Keratinocyte (primary cell): Measurements from ENCODE around the gene KRR1. TPM values are rescaled to one million over a fixed set of nuclear protein-coding genes. Genes with fewer than 3 reads are reported as not detected.

Source experiments
- DNase-seq: peaks from one replicate; pipeline ENCODE4 v3.0.0-alpha.2; 2011; ENCODE audit warnings: low read depth, missing footprints, low spot score
- FAIRE-seq: peaks from 2 replicates; lab custom pipeline; 2011; peaks lifted over from hg19 to GRCh38; lab: Jason Lieb, UNC
- H2AFZ ChIP-seq: 2 replicates; pipeline ENCODE4 v1.6.0; 2012; ENCODE audit warnings: low read length, control low read depth, inconsistent platforms; ENCODE audit not compliant: control insufficient read depth
- H3K27ac ChIP-seq: 2 replicates; pipeline ENCODE4 v1.5.1; 2011; ENCODE audit warnings: low read length; ENCODE audit not compliant: control insufficient read depth, insufficient read depth
- H3K27me3 ChIP-seq: 3 replicates; pipeline ENCODE4 v1.6.0; 2011; ENCODE audit warnings: low read length; ENCODE audit not compliant: control insufficient read depth, insufficient read depth; ENCODE audit errors: extremely low read depth
- H3K36me3 ChIP-seq, 2 experiments: 2 replicates in 1 of 2; 3 replicates in 1 of 2; pipeline ENCODE4 v1.5.1; 2011; ENCODE audit warnings: low read length in 2 of 2, mild to moderate bottlenecking in 1 of 2; ENCODE audit not compliant: control insufficient read depth in 2 of 2, insufficient read depth in 2 of 2; ENCODE audit errors: extremely low read depth in 1 of 2
- H3K4me1 ChIP-seq: 3 replicates; pipeline ENCODE4 v1.5.1; 2011; ENCODE audit warnings: low read length; ENCODE audit not compliant: control insufficient read depth, insufficient read depth; ENCODE audit errors: extremely low read depth
- H3K4me2 ChIP-seq: 3 replicates; pipeline ENCODE4 v1.6.0; 2011; ENCODE audit warnings: low read depth, low read length; ENCODE audit not compliant: control insufficient read depth, insufficient read depth; ENCODE audit errors: extremely low read depth
- H3K4me3 ChIP-seq, 3 experiments: fragments of 200-600 bp in 1 of 3; sonication (generic) in 1 of 3; 2 replicates in 2 of 3; 3 replicates in 1 of 3; pipeline ENCODE4 v1.5.1; 2011 to 2016; ENCODE audit warnings: low read length in 3 of 3, mild to moderate bottlenecking in 3 of 3, control low read depth in 2 of 3, inconsistent platforms in 1 of 3, low read depth in 1 of 3, mixed read lengths in 1 of 3, mixed run types in 1 of 3, moderate library complexity in 1 of 3; ENCODE audit not compliant: control insufficient read depth in 2 of 3, insufficient read depth in 2 of 3; ENCODE audit errors: extremely low read depth in 1 of 3
- H3K79me2 ChIP-seq: 2 replicates; pipeline ENCODE4 v1.6.0; 2012; ENCODE audit warnings: low read length; ENCODE audit not compliant: control insufficient read depth, insufficient read depth
- H3K9ac ChIP-seq: 3 replicates; pipeline ENCODE4 v1.6.0; 2011; ENCODE audit warnings: low read length; ENCODE audit not compliant: control insufficient read depth, insufficient read depth; ENCODE audit errors: extremely low read depth
- H3K9me1 ChIP-seq: 3 replicates; pipeline ENCODE4 v1.6.0; 2011; ENCODE audit warnings: low read length; ENCODE audit not compliant: control insufficient read depth, insufficient read depth; ENCODE audit errors: extremely low read depth
- H3K9me3 ChIP-seq: 2 replicates; pipeline ENCODE4 v1.5.1; 2012; ENCODE audit warnings: low read depth, low read length; ENCODE audit not compliant: control insufficient read depth
- H4K20me1 ChIP-seq: 3 replicates; pipeline ENCODE4 v1.6.0; 2011; ENCODE audit warnings: low read length; ENCODE audit not compliant: control insufficient read depth, insufficient read depth; ENCODE audit errors: extremely low read depth
- CTCF ChIP-seq, 3 experiments: IDR thresholded peaks in 1 of 3; conservative IDR thresholded peaks in 1 of 3; optimal IDR thresholded peaks in 1 of 3; 2 replicates in 2 of 3; 3 replicates in 1 of 3; pipeline versions ENCODE3 to v1.5.1; 2011; ENCODE audit warnings: low read length in 3 of 3, mild to moderate bottlenecking in 3 of 3, moderate library complexity in 2 of 3, control low read depth in 1 of 3, inconsistent platforms in 1 of 3; ENCODE audit not compliant: insufficient read depth in 2 of 3; ENCODE audit errors: extremely low read depth in 1 of 3
- EZH2 ChIP-seq: IDR thresholded peaks from one replicate; pipeline ENCODE4 v1.6.1; 2012; ENCODE audit warnings: inconsistent platforms, mild to moderate bottlenecking, low read length, moderate library complexity
- dilution Hi-C: fragments of 300-500 bp; cut with MboI; formaldehyde crosslinking; loops from one replicate; pipeline ENCODE4 v1.7.0; 2020; ENCODE audit warnings: low sequenced_read_pairs; ENCODE audit not compliant: extremely low pct_ligation_motif_present
- polyA plus RNA-seq, 5 experiments: library from polyadenylated mRNA; depleted of rRNA in 3 of 5; stranded (reverse) in 3 of 5; stranded (forward) in 1 of 5; unstranded in 1 of 5; fragments of >200 nt; gene quantifications; 1 replicate in 1 of 5; 2 replicates in 3 of 5; 3 replicates in 1 of 5; pipeline versions ENCODE4 v1.2.1 to v1.2.3, GENCODE V29; 2011 to 2012; ENCODE audit warnings: missing spikeins in 2 of 5, low read depth in 1 of 5, low replicate concordance in 1 of 5

KRR1 gene
- polyA plus RNA-seq, 1 donor (not counting 4 experiments of a cell fraction or from before 2014, with no cell fraction given), result 74.7 TPM

GRCh38 chr12:75507086-75507485 lies 4.3 kb downstream of the KRR1 start:
- H3K27me3 ChIP-seq, result no peaks in the 10 kb centered on the region
- H3K4me2 ChIP-seq, result no peak overlapping the region
- H3K4me3 ChIP-seq, result no peak overlapping the region
- TF ChIP-seq EZH2 (no peak), CTCF (optimal IDR thresholded peaks at IDR 0.05 in 1 of 3, IDR thresholded peaks at IDR 0.05 in 1 of 3, conservative IDR thresholded peaks at IDR 0.05 in 1 of 3; ENCODE audit: extremely low read depth in 1 of 3, insufficient read depth in 2 of 3, low read length in 3 of 3) (no peak)
- no peak overlapping the region for H3K27ac ChIP-seq
- H4K20me1 ChIP-seq, result no peaks in the 10 kb centered on the region
- H3K79me2 ChIP-seq, result peaks cover 50% of the 10 kb centered on the region
- H3K9ac ChIP-seq, result no peak overlapping the region
- H2AFZ ChIP-seq, result no peak overlapping the region
- FAIRE-seq (no peak), DNase-seq (no peak)
- H3K4me1 ChIP-seq, result peaks cover 19% of the 10 kb centered on the region
- H3K9me3 ChIP-seq, result no peaks in the 10 kb centered on the region
- no peaks in the 10 kb centered on the region for H3K9me1 ChIP-seq
- H3K36me3 ChIP-seq, result peaks cover 4 to 31% of the 10 kb centered on the region in 2 experiments
- dilution Hi-C loops, result no loop called here

GRCh38 chr12:75505706-75506312 lies 5.6 kb downstream of the KRR1 start:
- Histone ChIP-seq H3K9ac (no peak overlapping the region), H3K4me3 (no peak overlapping the region), H3K79me2 (peaks cover 44% of the 10 kb centered on the region), H3K27ac (no peak overlapping the region), H3K9me3 (no peaks in the 10 kb centered on the region), H2AFZ (no peak overlapping the region), H3K9me1 (no peaks in the 10 kb centered on the region), H3K27me3 (no peaks in the 10 kb centered on the region), H3K4me2 (no peak overlapping the region), H3K4me1 (peaks cover 14% of the 10 kb centered on the region), H4K20me1 (no peaks in the 10 kb centered on the region), H3K36me3 (peaks cover 6 to 36% of the 10 kb centered on the region in 2 experiments)
- dilution Hi-C loops, result no loop called here
- DNase-seq, result no peak
- FAIRE-seq, result peak; percentile 32
- TF ChIP-seq CTCF (optimal IDR thresholded peaks at IDR 0.05 in 1 of 3, IDR thresholded peaks at IDR 0.05 in 1 of 3, conservative IDR thresholded peaks at IDR 0.05 in 1 of 3; ENCODE audit: extremely low read depth in 1 of 3, insufficient read depth in 2 of 3, low read length in 3 of 3) (peak in 2 of 3 experiments; percentile 37 to 59), EZH2 (no peak)
